HepG2 (cell line): Measurements from ENCODE around the gene GPR37L1.

Source experiments
- ARID5B ChIP-seq: IDR thresholded peaks from 2 replicates; pipeline ENCODE4 v1.4.0; 2020; ENCODE audit warnings: mild to moderate bottlenecking, missing genetic modification reagents
- DMTF1 ChIP-seq: sonication (generic); formaldehyde crosslinking; IDR thresholded peaks from 2 replicates; pipeline ENCODE4 v1.4.0; 2020; ENCODE audit warnings: mild to moderate bottlenecking, missing genetic modification reagents
- HBP1 ChIP-seq: IDR thresholded peaks from 2 replicates; pipeline ENCODE4 v1.6.1; 2016; ENCODE audit warnings: low read depth, control low read depth
- PREB ChIP-seq: sonication (generic); formaldehyde crosslinking; IDR thresholded peaks from 2 replicates; pipeline ENCODE4 v1.4.0; 2020; ENCODE audit warnings: missing genetic modification reagents
- RAD21 ChIP-seq: fragments of 450-650 bp; formaldehyde crosslinking; IDR thresholded peaks from 2 replicates; pipeline ENCODE4 v1.5.0; 2020; ENCODE audit warnings: mild to moderate bottlenecking
- ZNF276 ChIP-seq: sonication (generic); formaldehyde crosslinking; IDR thresholded peaks from 2 replicates; pipeline ENCODE4 v1.4.0; 2020; ENCODE audit warnings: mild to moderate bottlenecking, low read depth, missing genetic modification reagents
- ZNF382 ChIP-seq: sonication (generic); formaldehyde crosslinking; IDR thresholded peaks from 2 replicates; pipeline ENCODE4 v1.5.0; 2020; ENCODE audit warnings: missing genetic modification reagents, mild to moderate bottlenecking, borderline replicate concordance
- ZSCAN25 ChIP-seq: sonication (generic); formaldehyde crosslinking; IDR thresholded peaks from 2 replicates; pipeline ENCODE4 v1.8.0; 2022; ENCODE audit warnings: mild to moderate bottlenecking, missing genetic modification reagents

- no peak for TF ChIP-seq PREB
- TF ChIP-seq RAD21 (CRISPR knock-in tag) = no peak
- no peak for TF ChIP-seq ZNF276 (CRISPR knock-in tag)
- TF ChIP-seq ARID5B = no peak
- TF ChIP-seq ZNF382 = no peak
- no peak for TF ChIP-seq DMTF1 (CRISPR knock-in tag)
- TF ChIP-seq HBP1 (CRISPR knock-in tag) = no peak
- TF ChIP-seq ZSCAN25 (CRISPR knock-in tag) = no peak
Measured at GRCh38 chr1:202149566-202149965, 26.8 kb downstream of the GPR37L1 start.
